NCI-H128 (cell line): Measurements from ENCODE around the gene S100A13.

Experiments
- DNase-seq: peaks from one replicate; lab custom pipeline; 2025; ENCODE audit not compliant: unreplicated experiment; lab: John Stamatoyannopoulos, UW

Gene S100A13

DNA sequence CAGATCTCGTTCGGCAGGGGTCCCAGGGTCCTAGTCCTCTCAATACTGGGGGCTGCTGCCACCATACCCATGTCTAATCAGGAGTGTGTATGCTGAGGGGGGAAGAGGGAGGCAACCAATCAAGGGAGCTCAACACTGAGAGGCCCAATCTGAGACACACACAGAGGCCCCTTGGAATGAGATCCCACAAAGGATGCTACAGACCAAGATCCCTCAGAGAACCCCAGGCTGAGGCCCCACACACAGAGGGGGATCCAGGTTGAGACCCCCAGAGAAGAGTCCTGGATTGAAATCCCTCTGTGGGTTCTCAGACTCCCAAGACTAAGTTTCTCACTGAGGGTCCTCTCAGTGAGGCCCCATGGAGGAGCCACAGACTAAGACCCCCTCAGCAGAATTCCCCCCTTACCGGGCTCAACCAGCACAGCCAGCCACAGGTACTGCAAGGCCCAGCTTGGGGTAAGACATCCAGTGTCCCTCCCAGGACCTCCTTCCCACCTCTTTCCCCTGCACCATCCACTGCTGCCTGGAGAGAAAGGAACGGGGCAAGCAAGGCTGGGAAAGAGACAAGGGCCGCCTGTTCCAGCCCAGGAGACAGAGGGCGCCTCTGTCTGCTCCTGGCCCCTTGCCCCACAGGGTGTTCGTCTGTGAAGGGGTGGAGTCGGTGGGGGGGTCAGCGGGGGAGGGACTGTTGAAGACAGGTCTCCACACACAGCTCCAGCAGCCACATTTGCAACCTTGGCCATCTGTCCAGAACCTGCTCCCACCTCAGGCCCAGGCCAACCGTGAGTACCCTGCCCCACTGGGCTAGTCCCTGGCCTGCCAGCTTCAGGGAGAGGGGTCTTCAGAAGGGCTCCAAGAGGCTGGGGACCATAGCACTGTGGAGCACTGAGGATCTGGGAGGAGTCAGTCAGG, 666 bp upstream of the S100A13 start, which contains the start of gene S100A1:
TSS of gene S100A1 (plus strand) at position 720 of the 912 bp plus-strand sequence. CDS start 2,088 bp downstream, outside the sequence.
- no peak for DNase-seq

DNA sequence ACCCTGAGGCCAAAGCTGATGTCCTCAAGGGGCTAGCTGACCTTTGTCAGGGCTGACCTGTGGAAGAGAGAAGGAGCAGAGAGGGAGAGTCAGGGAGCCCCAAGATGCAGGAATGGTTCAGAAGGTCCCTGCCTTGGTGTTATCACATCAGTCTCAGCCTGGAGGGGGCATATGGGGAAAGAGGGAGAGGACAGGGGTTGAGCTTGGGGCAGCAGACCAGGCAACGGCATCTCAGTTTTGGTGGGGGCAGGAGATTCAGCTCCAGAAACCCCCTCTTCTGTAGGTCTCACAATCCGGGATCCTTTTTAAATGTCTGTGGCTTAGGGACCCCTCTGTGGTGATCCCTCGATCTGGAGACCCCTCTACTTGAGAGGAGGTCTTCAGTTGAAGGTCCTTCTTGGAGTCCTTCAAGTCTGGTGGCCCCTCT, 815 bp downstream of the S100A13 start:
- DNase-seq, result no peak

DNA sequence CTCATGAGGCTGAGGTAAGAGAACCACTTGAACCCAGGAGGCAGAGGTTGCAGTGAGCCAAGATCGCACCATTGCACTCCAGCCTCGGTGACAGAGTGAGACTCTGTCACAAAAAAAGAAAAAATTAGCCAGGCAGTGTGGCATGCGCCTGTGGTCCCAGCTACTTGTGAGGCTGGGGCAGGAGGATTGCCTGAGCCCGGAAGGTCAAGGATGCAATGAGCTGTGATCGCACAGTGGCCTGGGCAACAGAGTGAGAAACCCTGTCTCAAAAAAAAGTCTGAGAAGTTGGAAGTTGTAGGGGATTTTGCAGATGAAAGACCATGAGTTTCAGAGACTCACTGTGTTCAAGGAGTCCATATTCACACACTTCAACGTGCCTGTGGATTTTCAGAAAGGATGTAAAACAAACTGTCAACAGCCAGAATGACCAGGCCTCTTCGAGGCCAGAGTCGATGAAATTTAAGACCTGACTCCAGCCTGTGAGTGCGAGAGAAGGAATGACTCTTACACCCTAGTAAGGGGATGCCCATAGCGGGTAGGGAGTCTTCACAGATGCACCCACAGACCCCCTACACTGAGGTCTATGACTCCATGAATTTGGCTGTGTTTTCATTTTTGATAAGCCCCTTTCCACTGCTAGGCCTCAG, 2.2 kb downstream of the S100A13 start:
- DNase-seq, result no peak

DNA sequence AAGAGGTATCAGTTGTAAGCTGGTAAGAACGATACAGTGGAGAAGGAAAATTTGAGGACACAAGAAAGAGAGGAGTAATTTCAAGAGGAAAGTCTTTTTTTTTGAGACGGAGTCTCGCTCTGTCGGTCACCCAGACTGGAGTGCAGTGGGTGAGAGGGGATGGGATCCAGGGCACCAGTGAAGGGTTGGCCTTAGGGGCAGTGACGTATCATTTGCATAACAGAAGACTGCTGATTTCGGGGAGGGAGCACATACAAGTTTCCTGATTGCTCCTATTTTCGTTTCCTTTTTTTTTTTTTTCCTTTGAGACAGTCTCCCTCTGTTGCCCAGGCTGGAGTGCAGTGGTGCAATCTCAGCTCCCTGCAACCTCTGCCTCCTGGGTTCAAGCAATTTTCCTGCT, 4.2 kb downstream of the S100A13 start:
- no peak for DNase-seq

DNA sequence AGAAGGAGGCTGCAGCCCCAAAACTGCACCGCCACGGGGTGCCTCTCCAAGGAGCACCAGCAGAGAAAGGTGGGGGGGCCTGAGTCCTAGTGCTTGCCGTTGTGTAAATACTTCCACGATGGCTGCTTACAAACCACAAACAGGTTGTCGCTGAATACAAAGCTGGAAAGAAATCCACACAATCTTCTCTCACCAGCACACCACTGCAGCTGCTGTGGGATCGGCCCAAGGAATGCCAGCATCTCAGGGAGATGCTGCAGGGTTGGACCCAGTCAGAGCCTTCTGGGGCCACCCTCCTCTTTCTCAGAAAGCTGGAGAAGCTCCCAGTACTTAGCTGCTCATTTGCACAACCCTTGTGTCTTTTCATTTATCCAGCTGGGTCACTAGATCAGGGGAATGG, 8.1 kb downstream of the S100A13 start:
- no peak for DNase-seq

DNA sequence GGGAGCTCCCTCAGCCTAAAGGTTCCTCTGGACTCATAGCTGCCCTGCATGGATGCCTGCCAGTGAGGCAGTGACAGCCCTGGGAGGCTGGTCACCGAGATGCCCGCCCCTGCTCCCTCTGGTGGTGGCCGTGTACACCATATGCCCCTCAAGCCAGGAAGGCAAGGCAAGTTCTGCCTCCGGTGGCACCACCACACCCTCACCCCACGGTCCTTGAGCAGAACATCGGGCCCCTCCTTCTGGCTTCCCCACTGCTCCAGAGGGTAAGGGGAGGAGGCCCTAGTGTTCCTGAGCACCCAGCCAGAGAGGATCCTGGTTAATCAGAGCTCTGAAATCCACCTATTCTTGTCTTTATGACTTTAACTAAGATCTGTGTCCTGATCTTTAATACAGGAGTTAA, 9.6 kb downstream of the S100A13 start:
- no peak for DNase-seq

DNA sequence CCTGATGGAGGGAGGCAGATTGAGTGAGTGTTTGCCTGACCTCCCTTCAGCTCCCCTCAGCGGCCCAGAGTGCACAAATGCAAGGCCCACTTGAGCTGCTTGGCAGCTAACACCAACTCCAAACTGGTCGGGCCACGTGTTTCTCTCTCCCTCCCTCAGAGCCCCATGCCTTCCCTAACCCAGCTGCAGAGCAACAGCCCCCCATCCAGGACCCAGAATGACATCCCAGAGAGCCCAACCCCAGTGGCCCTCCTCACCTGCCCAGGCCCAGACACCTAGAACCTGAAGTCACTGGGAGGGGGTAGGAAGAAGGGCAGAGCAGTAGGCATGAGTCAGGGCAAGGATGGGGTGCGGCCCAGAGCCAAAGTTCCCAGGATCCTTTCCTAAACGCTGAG, 10.4 kb downstream of the S100A13 start:
- DNase-seq, result no peak

DNA sequence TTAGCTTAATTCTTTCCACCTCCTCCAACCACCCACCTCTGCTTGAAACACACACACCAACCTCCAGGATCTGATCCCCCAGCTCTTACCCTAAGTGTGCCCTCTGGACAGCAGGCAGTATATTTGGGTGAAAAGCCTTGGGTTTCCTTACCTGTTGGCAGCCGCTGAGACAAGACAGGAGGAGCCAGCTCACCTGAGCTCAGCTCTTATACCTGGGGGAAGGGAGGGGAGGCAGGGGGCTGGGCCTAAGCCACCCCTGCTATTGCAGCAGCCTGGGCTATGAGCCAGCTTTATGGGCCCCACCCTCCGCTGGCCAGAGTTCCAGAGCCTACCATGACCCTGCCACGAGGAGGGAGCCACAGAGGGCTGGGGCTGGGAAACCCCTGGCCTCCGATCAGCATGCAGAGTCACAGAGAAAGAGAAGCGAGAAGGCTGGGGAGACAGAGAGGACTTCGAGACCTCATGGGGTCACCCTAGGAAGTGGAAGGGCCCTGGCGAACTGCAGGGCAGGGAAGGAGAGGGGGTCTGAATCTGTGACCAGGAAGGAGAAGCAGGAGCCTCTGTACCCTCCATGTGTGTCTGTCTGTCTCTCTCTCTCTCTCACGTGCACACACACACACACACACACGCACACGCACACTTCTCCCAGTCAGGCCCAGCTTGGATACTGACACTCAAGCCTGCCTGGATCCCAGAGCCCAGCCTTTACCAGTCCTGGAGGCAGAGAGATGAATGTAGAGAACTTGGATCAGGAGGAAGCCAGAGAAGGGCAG, 11.0 kb downstream of the S100A13 start, which contains the start of gene S100A14:
TSS of gene S100A14 (minus strand) at position 182 of the 773 bp plus-strand sequence. CDS start 467 bp downstream, outside the sequence.
- DNase-seq, result no peak

DNA sequence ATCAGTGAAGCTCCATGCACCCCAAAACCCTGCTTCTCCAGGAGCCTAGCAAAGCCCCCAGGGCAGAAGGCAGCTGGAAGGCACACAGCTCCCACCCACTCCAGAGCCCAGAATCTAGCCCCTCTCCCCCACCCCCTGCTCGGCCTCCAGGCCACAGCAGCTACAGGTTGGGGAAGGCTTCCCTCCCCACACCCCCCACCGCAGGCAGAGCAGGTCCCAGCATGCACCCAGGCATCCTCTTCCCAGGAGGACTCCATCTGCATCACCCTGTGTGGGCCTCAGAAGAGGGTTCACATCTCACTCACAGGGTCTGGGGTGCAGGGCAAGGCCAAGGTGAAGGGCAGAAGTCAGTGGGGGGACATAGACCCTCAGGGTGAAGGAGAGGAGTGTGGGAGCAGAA, 11.9 kb downstream of the S100A13 start:
- DNase-seq, result no peak

DNA sequence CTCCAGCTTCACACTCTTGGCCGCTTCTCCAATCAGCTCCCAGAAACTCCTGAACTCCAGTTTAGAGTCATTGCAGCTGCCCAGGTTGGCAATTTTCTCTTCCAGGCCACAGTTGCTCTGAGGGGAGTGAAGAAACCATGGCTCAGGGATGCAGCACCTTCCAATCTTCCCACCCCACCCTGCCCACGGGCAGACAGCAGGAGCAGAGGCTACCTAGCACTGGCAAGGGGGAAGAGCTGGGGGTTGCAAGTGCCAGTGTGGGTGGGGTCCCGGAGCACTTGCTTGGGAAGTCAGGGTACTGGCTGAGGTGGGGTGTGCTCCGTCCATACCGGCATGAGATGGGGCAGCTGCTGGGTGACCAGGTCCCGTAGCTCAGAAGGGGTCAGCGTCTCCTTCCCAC, 12.4 kb downstream of the S100A13 start:
- no peak for DNase-seq

DNA sequence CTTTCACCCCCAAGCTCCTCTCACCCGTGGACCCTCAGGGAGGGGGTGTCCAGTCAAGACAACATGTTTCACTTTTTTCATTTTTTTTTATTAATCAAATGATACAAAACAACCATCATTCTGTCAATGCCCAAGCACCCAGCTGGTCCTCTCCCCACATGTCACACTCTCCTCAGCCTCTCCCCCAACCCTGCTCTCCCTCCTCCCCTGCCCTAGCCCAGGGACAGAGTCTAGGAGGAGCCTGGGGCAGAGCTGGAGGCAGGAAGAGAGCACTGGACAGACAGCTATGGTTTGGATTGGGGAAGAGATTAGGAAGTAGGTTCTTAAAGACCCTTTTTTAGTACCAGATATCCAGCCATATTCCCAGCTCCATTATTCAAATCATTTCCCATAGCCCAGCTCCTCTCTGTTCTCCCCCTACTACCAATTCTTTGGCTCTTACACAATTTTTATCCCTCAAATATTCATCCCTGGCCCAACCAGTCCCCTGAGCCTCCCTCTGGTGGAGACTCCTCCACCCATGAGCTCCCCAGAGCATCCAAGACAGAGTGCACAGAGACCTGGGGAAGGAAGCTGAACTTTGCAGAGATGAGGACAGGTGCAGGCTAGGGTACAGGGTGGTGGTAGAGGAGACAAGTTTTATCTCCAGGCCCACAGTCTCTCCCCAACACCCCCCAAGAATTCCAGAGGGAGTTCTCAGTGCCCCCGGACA, 13.0 kb downstream of the S100A13 start:
- no peak for DNase-seq

DNA sequence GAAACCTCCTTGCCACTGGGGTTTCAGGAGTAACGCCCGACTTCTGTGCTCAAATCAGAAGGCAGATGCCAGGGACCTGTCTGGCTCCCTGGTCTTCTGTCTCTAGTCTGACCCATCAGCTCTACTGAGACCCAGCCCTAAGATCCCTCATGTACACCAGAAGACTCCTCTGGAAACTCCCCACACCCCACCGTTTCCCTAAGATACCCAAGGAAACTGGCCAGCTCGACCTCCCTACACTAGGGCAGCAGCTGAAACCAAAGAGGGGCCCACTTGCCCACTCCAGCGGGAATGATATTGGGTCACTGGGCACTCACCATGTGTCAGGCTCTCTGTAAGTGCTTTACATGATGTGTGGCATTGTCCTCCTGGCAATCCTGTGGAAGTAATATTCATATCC, 13.9 kb downstream of the S100A13 start:
- no peak for DNase-seq

DNA sequence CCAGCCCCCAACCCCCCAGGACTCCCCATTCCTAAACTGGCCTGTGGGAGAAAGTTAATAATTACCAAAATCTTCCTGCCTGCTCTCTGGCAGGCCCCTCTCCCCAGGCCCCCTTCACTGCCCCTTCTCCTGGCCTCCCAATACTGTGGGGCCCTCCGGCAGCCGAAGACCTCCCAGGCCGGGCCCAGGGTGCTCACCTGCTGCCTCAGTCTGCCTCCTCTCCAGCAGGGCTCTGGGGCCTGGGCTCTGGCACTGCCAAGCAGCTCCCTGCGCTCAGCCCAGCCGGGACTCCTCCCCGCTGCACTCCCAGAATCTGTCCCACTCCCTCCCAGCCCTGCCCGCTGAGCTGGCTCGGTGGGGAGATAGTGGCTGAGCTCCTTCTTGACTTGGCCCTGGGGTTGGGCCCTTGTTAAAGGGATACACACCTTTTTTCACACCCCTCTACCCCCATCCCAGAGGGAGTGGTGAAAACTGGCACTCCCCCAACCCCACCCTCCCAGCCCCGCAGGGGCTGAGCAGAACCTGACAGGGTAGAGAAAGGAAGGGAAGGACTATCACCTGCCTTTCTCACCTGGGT, 14.5 kb downstream of the S100A13 start, which contains the start of gene S100A16:
TSS of gene S100A16 (minus strand) at position 383 of the 577 bp plus-strand sequence. CDS start 4,986 bp downstream, outside the sequence.
- no peak for DNase-seq

DNA sequence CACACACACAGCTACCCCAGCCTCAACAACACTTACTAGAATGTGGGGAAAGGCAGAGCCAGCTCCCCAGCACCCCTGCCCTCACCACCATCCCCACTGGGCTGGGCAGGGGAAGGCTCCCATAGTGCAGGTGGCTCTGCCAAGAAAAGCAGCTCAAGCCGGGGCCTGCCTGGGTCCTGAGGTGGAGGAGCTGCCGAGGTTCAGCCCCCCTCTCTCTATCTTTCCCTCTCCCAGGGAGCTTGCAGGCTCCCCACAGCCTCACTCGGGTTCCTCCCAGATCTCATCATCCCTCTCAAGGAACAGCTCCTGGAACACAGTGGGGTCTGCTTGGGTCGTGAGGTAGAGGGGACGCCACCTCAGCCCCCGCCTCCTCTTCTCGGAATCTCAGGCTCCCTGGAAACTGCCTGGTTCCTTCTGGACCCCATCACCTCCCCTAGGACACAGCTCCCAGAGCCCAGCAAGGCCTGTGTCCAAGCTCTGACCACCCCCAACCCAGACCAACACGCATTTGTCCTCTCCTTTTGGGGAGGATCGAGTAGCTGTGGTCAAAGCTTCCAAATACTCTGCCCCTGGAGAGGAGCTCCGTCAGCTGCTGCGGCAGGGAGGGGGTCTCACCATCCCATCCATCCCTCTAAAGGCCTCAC, 15.1 kb downstream of the S100A13 start:
- DNase-seq, result no peak

DNA sequence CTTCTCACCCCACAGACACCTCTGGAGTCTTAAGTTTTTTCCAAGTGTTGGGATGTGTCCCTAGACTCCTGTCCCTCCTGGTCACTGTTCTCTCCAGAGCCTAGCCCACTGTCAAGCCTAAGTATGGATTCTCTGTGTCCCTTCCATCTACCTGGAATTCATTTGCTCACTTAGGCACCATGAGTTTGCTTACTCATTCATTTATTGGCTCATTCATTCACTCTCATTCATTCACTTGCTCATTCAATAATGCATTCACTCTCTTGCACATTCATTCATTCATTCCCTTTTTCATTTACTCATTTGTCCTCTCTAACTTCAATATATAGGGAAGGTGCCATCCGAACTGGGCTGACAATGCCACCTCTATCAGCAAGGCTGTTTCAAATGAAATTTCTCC, 15.9 kb downstream of the S100A13 start:
- DNase-seq, result no peak

DNA sequence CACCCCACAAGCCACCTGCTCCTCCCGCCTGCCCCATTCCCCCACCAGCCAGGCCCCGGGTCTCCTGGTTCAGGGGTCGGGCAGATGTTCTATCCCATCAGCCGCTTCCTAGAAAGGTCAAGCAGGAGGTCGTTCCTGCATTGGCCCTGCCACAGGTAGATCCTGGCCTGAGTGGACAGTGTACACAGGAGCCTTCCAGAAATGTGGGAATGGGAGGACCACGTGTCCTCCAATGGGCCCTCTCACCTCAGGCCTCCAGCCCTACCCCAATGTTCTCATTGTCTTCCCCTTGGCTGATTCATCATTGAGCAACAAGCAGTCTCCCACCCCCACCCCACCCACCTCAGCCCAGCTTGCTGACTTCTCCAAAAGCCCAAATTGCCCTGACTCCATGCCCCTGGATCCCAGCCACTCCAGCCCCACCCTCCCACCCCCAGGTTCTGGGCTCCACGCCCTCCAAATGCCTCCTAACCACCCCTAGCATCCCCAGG, 16.4 kb downstream of the S100A13 start:
- DNase-seq, result no peak

DNA sequence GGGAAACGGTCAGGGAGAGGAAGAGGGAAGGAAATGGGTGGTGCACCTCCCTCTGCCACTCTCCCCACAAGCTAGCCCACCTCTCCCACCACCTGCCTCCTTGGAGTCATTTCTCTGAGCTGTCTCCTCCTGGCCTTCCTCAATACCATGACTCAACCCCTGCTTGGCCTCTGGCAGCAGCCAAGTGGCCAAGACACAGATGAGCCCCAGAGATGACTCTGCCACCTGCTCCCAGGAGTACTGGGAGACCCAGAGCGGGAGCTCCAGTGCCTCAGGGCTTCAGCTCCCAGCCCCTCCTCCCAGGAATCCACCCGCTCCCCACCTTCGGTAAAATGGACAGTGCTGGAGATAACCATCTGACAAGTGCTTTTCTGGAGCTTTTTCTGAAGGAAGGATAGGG, 17.0 kb downstream of the S100A13 start:
- DNase-seq, result no peak

DNA sequence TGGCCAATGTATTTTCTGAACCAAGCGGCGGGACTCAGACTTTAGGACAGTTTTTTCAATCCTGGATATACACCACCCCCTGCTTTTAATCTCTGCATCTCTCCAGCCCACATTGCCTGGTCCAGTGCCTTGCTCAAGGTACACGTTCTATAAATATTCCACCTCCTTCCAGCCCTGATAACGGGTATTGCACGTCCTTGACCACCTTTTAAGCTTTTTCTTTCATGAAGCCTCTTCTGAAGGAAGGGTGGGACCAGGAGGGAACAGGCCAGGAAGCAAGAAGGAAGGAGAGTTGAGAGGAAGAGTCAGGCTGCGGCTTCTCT, 17.8 kb downstream of the S100A13 start:
- DNase-seq, result no peak

DNA sequence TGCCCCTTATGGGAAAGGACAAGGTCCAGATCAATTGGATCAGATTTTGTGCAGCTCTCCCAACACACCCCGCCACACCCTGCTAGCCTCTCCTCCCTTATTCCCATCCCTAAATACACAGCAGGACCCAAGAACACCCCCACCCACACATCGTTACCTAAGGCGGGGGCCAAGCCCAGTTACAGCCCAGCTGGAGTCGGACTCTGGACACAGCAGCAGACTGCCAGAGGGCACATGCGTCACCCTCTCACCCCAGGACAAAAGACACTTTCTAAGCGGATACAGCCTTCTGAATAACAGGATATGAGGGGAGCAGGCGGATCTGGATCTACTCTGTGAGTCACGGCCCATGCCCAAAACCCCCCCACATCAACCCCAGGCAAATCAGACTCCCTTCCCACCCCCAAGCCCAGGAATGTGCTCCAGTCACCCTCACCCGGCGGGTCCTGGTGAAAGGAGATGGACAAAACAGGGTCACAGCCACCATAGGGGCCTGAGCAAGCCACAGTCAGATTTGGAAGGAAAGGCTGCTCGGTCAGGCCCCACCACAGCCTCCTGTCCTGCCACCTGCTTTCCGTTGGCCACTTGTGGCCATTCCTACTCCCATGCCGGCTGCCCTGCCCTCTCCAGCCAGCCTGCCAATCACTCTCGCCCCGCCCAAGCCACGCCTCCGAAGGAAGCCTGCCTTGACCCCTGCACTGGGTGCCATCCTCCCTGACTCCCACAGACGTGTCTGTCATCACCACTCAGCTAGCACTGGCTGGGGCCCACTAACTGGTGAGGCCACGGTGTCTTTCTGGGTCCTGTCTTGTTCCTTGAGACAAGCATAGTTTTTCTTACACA, 18.3 kb downstream of the S100A13 start:
- no peak for DNase-seq
